HG02798 (cell line): ENCODE measurements around the gene LCN6.
A peak's percentile ranks its signal among the peaks of the same experiment; 100 is the strongest.
"Not testable (repeated sequence)": the region's sequence is repeated elsewhere in the genome, so short reads cannot be mapped to it uniquely, and the experiment has no call there.

Experiments
- ATAC-seq: cut with Tn5 transposase; IDR thresholded peaks from one replicate; pipeline ENCODE4 v1.9.1; 2021; ENCODE audit warnings: mild to moderate bottlenecking; ENCODE audit not compliant: unreplicated experiment, poor library complexity

Gene LCN6, protein sequence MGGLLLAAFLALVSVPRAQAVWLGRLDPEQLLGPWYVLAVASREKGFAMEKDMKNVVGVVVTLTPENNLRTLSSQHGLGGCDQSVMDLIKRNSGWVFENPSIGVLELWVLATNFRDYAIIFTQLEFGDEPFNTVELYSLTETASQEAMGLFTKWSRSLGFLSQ

GRCh38 chr9:136748201-136748600 lies at the start of gene LCN6:
Gene LCN6 (minus strand): TSS chr9:136748525. CDS start chr9:136748483, 42 bp downstream.
- no peak for ATAC-seq

DNA sequence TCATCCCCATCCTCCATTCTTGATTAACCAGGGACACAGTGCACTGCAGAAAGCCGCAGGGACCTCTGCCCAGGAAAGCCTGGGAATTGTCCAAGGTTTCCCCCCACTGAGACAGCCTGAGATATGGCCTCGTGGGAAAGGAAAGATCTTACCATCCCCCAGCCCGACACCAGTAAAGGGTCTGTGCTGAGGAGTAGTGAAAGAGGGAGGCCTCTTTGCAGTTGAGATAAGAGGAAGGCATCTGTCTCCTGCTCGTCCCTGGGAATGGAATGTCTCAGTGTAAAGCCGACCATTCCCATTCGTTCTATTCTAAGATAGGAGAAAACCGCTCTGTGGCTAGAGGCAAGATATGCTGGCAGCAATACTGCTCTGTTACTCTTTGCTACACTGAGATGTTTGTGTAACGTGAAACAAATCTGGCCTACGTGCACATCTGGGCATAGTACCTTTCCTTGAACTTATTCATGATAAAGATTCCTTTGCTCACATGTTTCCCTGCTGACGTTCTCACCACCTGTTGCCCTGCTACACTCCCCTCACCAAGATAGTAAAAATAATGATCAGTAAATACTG lies 48.5 kb upstream of the LCN6 start:
- ATAC-seq: not testable (repeated sequence)

- no peak for ATAC-seq
Measured at GRCh38 chr9:136796238-136796774, 48.0 kb upstream of the LCN6 start, which contains the start of gene CCDC183. Gene CCDC183 (plus strand): TSS chr9:136796338. CDS start chr9:136796398, 60 bp downstream.

- no peak for ATAC-seq
Measured at GRCh38 chr9:136795000-136795348, 46.6 kb upstream of the LCN6 start.

DNA sequence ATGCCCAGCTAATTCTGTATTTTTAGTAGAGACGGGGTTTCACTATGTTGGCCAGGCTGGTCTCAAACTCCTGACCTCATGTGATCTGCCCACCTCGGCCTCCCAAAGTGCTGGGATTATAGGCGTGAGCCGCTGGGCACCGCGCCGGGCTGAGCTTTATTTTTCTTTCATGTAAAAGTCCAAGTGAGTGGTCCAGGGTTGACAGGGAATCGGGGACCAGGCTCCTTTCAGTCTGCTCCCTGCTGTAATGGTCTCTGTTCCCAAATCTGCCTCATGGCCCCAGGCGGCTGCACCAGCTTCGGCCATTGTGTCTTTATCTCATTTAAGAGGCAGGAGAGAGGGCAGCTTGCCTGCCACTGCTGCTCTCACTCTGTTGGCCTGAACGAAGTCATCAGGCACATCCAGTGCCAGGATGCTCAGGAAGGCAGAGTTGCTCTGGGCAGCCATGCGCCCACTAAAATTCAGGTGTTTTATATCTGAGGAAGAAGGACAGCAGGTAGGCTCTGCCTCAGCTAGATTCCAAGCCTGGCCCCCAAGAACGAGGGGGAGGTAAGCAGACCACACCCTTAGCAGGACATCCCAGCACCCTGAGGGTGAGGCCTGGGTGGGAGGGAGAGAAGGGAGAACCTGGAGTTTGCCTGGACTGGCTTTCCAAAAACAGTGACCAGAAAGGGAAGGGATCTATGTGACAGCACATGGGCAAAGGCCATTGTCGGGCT lies 46.1 kb upstream of the LCN6 start:
- ATAC-seq: no peak

DNA sequence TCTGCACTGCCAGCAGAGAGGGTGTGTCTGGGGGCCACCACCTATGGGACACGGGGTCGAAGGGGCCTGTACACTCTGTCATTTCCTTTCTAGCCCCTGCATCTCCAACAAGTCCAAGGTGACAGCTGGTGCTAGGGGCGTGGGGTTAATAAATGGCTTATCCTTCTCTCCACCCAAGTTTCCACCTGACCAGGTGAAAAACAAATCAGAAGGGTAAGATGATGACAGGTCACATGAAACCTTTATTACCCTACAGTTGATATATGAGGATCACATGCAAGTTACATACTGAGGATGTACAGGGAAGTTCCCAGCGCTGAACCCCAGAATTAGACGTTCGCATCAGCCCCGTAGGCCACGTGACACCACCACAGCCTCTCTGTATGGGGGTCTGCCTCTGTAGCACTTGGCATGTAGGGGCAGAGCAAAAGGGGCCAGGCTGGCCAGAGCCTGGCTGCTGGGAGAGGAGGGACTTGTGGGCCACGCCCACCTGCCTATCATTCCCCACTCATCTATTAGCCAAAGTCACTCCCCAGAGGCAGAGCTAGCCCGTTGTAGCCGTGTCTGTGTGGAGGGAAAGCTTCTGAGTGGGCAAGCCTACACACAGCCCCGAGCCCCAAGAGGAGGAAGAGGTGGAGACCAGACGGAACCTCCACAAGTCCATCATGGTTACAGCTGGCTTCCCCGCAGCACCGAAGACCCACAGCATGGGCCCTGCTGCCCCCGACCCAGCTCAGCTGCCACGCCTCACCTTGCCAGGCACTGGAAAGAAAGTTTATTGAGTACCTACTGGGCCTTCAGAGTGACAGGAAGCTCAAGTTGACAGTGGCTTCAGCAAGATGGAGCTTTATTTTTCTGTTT lies 45.0 kb upstream of the LCN6 start:
- ATAC-seq: no peak

GRCh38 chr9:136792321-136793085 lies 44.2 kb upstream of the LCN6 start:
- ATAC-seq: no peak

DNA sequence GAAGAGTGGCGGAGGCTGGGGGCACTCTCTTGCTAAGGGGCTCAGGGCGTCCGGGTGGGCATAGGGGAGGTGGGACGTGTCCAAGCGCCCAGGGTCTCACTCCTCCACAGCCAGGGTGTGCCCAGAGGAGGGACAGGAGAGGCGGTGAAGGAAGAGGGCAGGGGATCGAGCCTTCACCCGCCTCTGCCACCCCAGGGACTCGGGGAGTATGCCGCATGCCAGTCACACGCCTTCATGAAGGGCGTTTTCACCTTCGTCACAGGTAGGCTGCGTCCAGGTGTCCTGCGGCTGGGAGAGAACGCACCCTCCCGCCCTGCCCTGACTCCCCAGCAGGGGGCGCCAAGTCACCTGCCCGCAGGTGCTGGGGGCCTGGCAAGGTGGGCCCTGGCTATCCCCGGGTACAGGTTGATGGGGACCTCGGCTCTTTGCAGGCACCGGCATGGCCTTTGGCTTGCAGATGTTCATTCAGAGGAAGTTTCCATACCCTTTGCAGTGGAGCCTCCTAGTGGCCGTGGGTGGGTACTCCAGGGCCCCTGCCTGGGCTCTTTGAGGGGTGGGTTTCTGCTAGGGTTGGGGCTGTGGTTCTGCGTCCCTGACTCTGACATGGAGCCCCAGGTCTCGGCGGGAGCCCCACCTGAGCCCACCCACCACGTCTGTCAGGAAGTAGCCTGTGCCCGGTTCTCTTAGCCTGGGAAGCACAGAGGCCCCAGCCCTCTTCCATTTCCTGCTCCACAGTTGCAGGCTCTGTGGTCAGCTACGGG lies 43.4 kb upstream of the LCN6 start:
- peak; percentile 8 for ATAC-seq

GRCh38 chr9:136790640-136791515 lies 42.6 kb upstream of the LCN6 start, which contains the start of gene TMEM141:
Gene TMEM141 (plus strand): TSS chr9:136791344. CDS start chr9:136791371, 27 bp downstream.
- peak; percentile 87 for ATAC-seq

DNA sequence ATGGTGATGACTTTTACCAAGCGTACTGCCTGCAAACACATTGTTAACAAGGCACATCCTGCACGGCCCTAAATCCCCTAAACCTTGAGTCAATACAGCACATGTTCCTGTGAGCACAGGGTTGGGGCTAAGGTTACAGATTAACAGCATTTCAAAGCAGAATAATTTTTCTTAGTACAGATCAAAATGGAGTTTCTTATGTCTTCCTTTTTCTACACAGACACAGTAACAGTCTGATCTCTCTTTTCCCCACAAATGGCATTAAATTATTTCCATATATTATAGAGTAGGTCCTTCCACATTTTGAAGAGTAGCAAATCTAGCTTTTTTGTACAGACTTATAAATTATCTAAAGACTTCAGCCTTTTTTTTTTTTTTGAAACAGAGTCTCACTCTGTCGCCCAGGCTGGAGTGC lies 41.2 kb upstream of the LCN6 start:
- no peak for ATAC-seq

DNA sequence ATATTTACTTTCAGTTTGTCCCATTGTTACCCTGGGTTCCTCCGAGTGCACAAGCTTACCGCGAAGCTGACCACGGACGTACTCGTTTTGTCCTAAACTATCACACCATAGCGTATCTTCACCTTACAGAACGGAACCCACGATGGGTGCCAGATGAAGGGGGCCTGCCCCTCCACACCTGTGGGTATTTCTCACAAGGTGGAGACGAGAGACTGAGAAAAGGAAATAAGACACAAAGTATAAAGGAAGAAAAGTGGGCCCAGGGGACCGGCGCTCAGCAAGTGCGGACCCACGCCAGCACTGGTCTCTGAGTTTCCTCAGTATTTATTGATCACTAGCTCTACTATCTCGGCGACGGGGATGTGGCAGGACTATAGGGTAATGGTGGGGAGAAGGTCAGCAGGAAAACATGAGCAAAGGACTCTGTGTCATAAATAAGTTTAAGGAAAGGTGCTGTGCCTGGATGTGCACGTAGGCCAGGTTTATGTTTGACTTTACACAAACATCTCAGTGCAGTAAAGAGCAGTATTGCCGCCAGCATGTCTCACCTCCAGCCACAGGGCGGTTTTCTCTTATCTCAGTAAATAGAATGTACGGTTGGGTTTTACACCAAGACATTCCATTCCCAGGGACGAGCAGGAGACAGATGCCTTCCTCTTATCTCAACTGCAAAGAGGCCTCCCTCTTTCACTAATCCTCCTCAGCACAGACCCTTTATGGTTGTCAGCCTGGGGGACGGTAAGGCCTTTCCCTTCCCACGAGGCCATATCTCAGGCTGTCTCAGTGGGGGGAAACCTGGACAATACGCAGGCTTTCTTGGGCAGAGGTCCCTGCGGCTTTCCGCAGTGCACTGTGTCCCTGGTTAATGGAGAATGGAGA lies 40.6 kb upstream of the LCN6 start:
- ATAC-seq: not testable (repeated sequence)

GRCh38 chr9:136787690-136788400 lies 39.5 kb upstream of the LCN6 start:
- ATAC-seq: no peak

GRCh38 chr9:136786983-136787382 lies 38.7 kb upstream of the LCN6 start:
- not testable (repeated sequence) for ATAC-seq

DNA sequence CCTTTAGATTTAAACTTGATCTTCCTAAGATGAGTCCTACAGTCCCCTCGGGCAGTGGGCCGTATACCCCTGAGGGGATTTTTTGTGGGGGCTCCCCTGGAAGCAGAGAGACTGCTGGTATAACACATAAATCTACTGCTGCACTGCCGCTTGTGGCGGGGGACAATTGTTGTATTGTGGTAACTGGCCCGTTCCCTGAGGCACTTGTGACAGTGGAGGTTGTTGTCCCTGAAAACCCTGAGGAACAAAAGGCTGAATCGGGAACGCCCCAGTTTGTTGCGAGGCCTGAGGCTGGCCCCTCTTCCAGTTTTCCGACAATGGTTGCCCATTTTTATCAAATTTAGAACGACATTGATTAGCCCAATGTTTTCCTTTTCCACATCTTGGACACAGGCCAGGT lies 38.1 kb upstream of the LCN6 start:
- no peak for ATAC-seq

GRCh38 chr9:136785565-136786355 lies 37.4 kb upstream of the LCN6 start:
- not testable (repeated sequence) for ATAC-seq

DNA sequence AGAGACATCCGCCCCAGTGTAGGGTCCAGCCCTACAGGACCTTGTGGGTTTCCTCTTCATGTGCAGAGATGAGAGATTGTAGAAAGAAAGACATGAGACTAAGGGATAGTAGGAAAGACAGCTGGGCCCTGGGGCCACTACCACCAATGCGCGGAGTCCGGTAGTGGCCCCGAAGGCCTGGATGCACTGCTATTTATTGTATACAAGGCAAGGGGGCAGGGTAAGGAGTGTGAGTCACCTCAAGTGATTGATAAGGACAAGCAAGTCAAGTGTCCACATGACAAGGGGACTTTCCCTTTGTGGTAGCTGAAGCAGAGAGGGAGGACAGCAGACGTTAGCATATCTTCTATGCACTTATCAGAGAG lies 36.7 kb upstream of the LCN6 start:
- no peak for ATAC-seq
